H1 (cell line): ENCODE data around the gene ARID2. TPM values are rescaled to one million over a fixed set of nuclear protein-coding genes. Genes with fewer than 3 reads are reported as not detected.

ENCODE experiments used
- BRCA1 ChIP-seq: IDR thresholded peaks from 2 replicates; pipeline ENCODE4 v1.6.1; 2012; ENCODE audit warnings: low read depth, low read length, improper control_type of control experiment
- CHD2 ChIP-seq: IDR thresholded peaks from 2 replicates; pipeline ENCODE4 v1.6.1; 2012; ENCODE audit warnings: low read length, improper control_type of control experiment
- CTCF ChIP-seq, 3 experiments: IDR thresholded peaks; 1 replicate in 2 of 3; 2 replicates in 1 of 3; pipeline versions ENCODE4 v1.5.1 to v1.6.1; 2011; ENCODE audit warnings: low read length in 3 of 3, mild to moderate bottlenecking in 3 of 3, inconsistent platforms in 2 of 3, low read depth in 1 of 3, moderate library complexity in 1 of 3; ENCODE audit not compliant: insufficient read depth in 1 of 3; ENCODE audit errors: control extremely low read depth in 1 of 3
- EZH2 ChIP-seq: fragments of 200-600 bp; sonication (generic); IDR thresholded peaks from 2 replicates; pipeline ENCODE4 v1.7.1; 2012; ENCODE audit warnings: low read depth, mild to moderate bottlenecking, moderate library complexity, low read length, inconsistent platforms; ENCODE audit not compliant: severe bottlenecking
- HDAC2 ChIP-seq, 2 experiments: fragments of 300-600 bp in 1 of 2; sonication (generic) in 1 of 2; IDR thresholded peaks; 2 replicates each; pipeline ENCODE4 v1.6.1; 2011 to 2012; ENCODE audit warnings: low read depth in 2 of 2, low read length in 2 of 2, mild to moderate bottlenecking in 2 of 2, moderate library complexity in 2 of 2, borderline replicate concordance in 1 of 2, inconsistent platforms in 1 of 2
- KDM5A ChIP-seq: fragments of 200-600 bp; IDR thresholded peaks from 2 replicates; pipeline ENCODE4 v1.7.1; 2012; ENCODE audit warnings: mild to moderate bottlenecking, low read length, inconsistent platforms, mixed read lengths
- PHF8 ChIP-seq: fragments of 200-600 bp; sonication (generic); conservative IDR thresholded peaks from 2 replicates; pipeline ENCODE4 v1.7.1; 2012; ENCODE audit warnings: low read depth, mild to moderate bottlenecking, inconsistent platforms, low read length, moderate library complexity
- POLR2AphosphoS5 ChIP-seq: IDR thresholded peaks from 2 replicates; pipeline ENCODE4 v1.6.1; 2011; ENCODE audit warnings: low read depth, low read length
- POU5F1 ChIP-seq: IDR thresholded peaks from 2 replicates; pipeline ENCODE4 v1.6.1; 2011; ENCODE audit warnings: low read depth, mild to moderate bottlenecking, low read length, moderate library complexity
- RAD21 ChIP-seq, 2 experiments: IDR thresholded peaks in 1 of 2; conservative IDR thresholded peaks in 1 of 2; 2 replicates each; pipeline ENCODE4 v1.6.1; 2011; ENCODE audit warnings: low read depth in 2 of 2, low read length in 2 of 2, improper control_type of control experiment in 1 of 2, inconsistent platforms in 1 of 2, mild to moderate bottlenecking in 1 of 2, moderate library complexity in 1 of 2
- RBBP5 ChIP-seq: IDR thresholded peaks from 2 replicates; pipeline ENCODE4 v1.7.1; 2012; ENCODE audit warnings: low read depth, mild to moderate bottlenecking, inconsistent platforms, low read length, moderate library complexity, borderline replicate concordance
- SIX5 ChIP-seq: IDR thresholded peaks from 2 replicates; pipeline ENCODE4 v1.6.1; 2011; ENCODE audit warnings: mild to moderate bottlenecking, low read depth, low read length
- TAF7 ChIP-seq: optimal IDR thresholded peaks from 2 replicates; pipeline ENCODE3; 2011; ENCODE audit warnings: low read depth, mild to moderate bottlenecking, inconsistent platforms, low read length, moderate library complexity, borderline replicate concordance
- TBP ChIP-seq: IDR thresholded peaks from 2 replicates; pipeline ENCODE4 v1.6.1; 2011; ENCODE audit warnings: low read depth, low read length, improper control_type of control experiment
- TEAD4 ChIP-seq: IDR thresholded peaks from 2 replicates; pipeline ENCODE4 v1.6.1; 2012; ENCODE audit warnings: low read depth, low read length, inconsistent platforms, mixed read lengths
- YY1 ChIP-seq: IDR thresholded peaks from 2 replicates; pipeline ENCODE4 v1.6.1; 2011; ENCODE audit warnings: low read depth, mild to moderate bottlenecking, low read length
- ZNF274 ChIP-seq: IDR thresholded peaks from 2 replicates; pipeline ENCODE4 v1.7.0; 2012; ENCODE audit warnings: low read length, borderline replicate concordance; ENCODE audit errors: extremely low read depth
- polyA plus RNA-seq, 7 experiments: library from polyadenylated mRNA; depleted of rRNA in 3 of 7; stranded (reverse) in 5 of 7; unstranded in 2 of 7; fragments of >200 nt in 5 of 7; fragments of 200-250 nt in 2 of 7; gene quantifications; 1 replicate in 5 of 7; 2 replicates in 1 of 7; 4 replicates in 1 of 7; pipeline versions ENCODE4 v1.2.1 to v1.2.3, GENCODE V29; 2011 to 2013; ENCODE audit warnings: missing spikeins in 2 of 7, mixed read lengths in 2 of 7
- total RNA-seq: library from RNA; stranded (reverse); fragmentation: NEBNext Ultra II Directional; extraction: Animal tissue kit (Norgen Biotek cat#: 25700); gene quantifications from 2 replicates; pipeline ENCODE4 v1.2.1, GENCODE V29; 2021
- TF ChIP-seq, protein P1 (sequence below): IDR thresholded peaks from 2 replicates; pipeline ENCODE4 v1.6.1; 2012; ENCODE audit warnings: low read length, inconsistent platforms
- TF ChIP-seq, protein P2 (sequence below): IDR thresholded peaks from 2 replicates; pipeline ENCODE4 v1.6.1; 2012; ENCODE audit warnings: inconsistent platforms

The ARID2 gene
- total and polyA plus RNA-seq, 2 of the 8 experiments (the other 6 are each of a cell fraction or from before 2014, with no cell fraction given), result 32.0 to 45.2 TPM

GRCh38 chr12:45727301-45727979 is 2.1 kb upstream of the ARID2 start (continued):
- peak; percentile 72 for TF ChIP-seq TAF7
- peak; percentile 93 for TF ChIP-seq TBP
- no peak; a peak in 2 of 4 replicates for TF ChIP-seq HDAC2 (IDR thresholded peaks at IDR 0.05; ENCODE audit: borderline replicate concordance in 1 of 2, low read depth in 2 of 2, low read length in 2 of 2)
- TF ChIP-seq SIX5, result no peak
- TF ChIP-seq KDM5A, result no peak
- no peak for TF ChIP-seq CTCF (IDR thresholded peaks at IDR 0.05; ENCODE audit: control extremely low read depth in 1 of 3, insufficient read depth in 1 of 3, low read depth in 1 of 3, low read length in 3 of 3)
- TF ChIP-seq POLR2AphosphoS5, result peak; percentile 83
- TF ChIP-seq, protein P1, sequence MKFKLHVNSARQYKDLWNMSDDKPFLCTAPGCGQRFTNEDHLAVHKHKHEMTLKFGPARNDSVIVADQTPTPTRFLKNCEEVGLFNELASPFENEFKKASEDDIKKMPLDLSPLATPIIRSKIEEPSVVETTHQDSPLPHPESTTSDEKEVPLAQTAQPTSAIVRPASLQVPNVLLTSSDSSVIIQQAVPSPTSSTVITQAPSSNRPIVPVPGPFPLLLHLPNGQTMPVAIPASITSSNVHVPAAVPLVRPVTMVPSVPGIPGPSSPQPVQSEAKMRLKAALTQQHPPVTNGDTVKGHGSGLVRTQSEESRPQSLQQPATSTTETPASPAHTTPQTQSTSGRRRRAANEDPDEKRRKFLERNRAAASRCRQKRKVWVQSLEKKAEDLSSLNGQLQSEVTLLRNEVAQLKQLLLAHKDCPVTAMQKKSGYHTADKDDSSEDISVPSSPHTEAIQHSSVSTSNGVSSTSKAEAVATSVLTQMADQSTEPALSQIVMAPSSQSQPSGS, result peak; percentile 49; the same call in 1 of the 2 replicates
- no peak for TF ChIP-seq EZH2
- peak; percentile 99 for TF ChIP-seq YY1
- TF ChIP-seq RAD21 (IDR thresholded peaks at IDR 0.05 in 1 of 2, conservative IDR thresholded peaks at IDR 0.05 in 1 of 2; ENCODE audit: low read depth in 2 of 2, low read length in 2 of 2), result 0 out of 4 replicates have a peak, but pooled peaks of 1 of the 2 experiments have one; percentile 6
- peak; percentile 58 for TF ChIP-seq CHD2
- no peak for TF ChIP-seq BRCA1
- TF ChIP-seq, protein P2, sequence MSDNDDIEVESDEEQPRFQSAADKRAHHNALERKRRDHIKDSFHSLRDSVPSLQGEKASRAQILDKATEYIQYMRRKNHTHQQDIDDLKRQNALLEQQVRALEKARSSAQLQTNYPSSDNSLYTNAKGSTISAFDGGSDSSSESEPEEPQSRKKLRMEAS, result peak; percentile 80
- TF ChIP-seq ZNF274, result no peak
- peak; percentile 82; the same call in 1 of the 2 replicates for TF ChIP-seq RBBP5
- TF ChIP-seq PHF8, result peak; percentile 64
- TF ChIP-seq POU5F1, result no peak
- peak; percentile 89 for TF ChIP-seq TEAD4
